OCI-LY3 (cell line): ENCODE measurements around the gene TRDN.

Source experiments
- CTCF ChIP-seq: fragments of 200-600, 300-600 bp; sonication (generic); IDR thresholded peaks from 2 replicates; pipeline ENCODE4 v1.5.1; 2014; ENCODE audit warnings: antibody characterized with exemption, low read length, low read depth
- EZH2phosphoT487 ChIP-seq: fragments of 200-600 bp; shearing (Covaris generic); IDR thresholded peaks from 2 replicates; pipeline ENCODE4 v1.6.1; 2018; ENCODE audit warnings: antibody characterized with exemption, mixed run types, low read depth

- TF ChIP-seq CTCF (no peak), EZH2phosphoT487 (no peak)
Observed at GRCh38 chr6:123226398-123226797, 410.4 kb downstream of the TRDN start.
